Stomach smooth muscle (tissue), 2 donors: ENCODE data around the gene GUCY2C.

ENCODE experiments used
- H3K27ac ChIP-seq: one replicate; pipeline ENCODE4 v1.7.0; 2013; ENCODE audit warnings: mild to moderate bottlenecking, low read length, inconsistent platforms
- H3K27me3 ChIP-seq, 2 donors: one replicate each; pipeline ENCODE4 v1.7.0; 2013; ENCODE audit warnings: low read length in 2 of 2; ENCODE audit not compliant: insufficient read depth in 2 of 2, control insufficient read depth in 1 of 2
- H3K36me3 ChIP-seq, 2 donors: one replicate each; pipeline ENCODE4 v1.7.0; 2013; ENCODE audit warnings: low read length in 2 of 2; ENCODE audit not compliant: control insufficient read depth in 2 of 2, insufficient read depth in 2 of 2
- H3K4me1 ChIP-seq: one replicate; pipeline ENCODE4 v1.7.0; 2013; ENCODE audit warnings: low read length; ENCODE audit not compliant: control insufficient read depth, insufficient read depth
- H3K4me3 ChIP-seq, 2 donors: one replicate each; pipeline ENCODE4 v1.7.0; 2013; ENCODE audit warnings: low read length in 2 of 2
- H3K9ac ChIP-seq, 2 donors: one replicate each; pipeline ENCODE4 v1.7.0; 2013; ENCODE audit warnings: low read length in 2 of 2, mild to moderate bottlenecking in 1 of 2
- H3K9me3 ChIP-seq, 2 donors: one replicate each; pipeline ENCODE4 v1.7.0; 2013; ENCODE audit warnings: low read length in 2 of 2; ENCODE audit not compliant: control insufficient read depth in 2 of 2
- donor health status: healthy.
- donor health status: Pancreatic carcinoma.

GUCY2C gene

GRCh38 chr12:14572401-14572800 is 124.0 kb downstream of the GUCY2C start:
- H3K36me3 ChIP-seq, result no peaks in the 10 kb centered on the region
- no peak overlapping the region for H3K27ac ChIP-seq
- H3K4me3 ChIP-seq, result no peak overlapping the region
- H3K9ac ChIP-seq, result no peak overlapping the region
- H3K27me3 ChIP-seq, result no peaks in the 10 kb centered on the region
- peaks cover 0 to 4% of the 10 kb centered on the region in 2 donors for H3K9me3 ChIP-seq
- H3K4me1 ChIP-seq, result peaks cover 8% of the 10 kb centered on the region

GRCh38 chr12:14571779-14572178 is 124.6 kb downstream of the GUCY2C start:
- Histone ChIP-seq H3K36me3 (no peaks in the 10 kb centered on the region), H3K27me3 (no peaks in the 10 kb centered on the region), H3K9ac (no peak overlapping the region), H3K27ac (no peak overlapping the region), H3K9me3 (peaks cover 0 to 4% of the 10 kb centered on the region in 2 donors), H3K4me3 (no peak overlapping the region), H3K4me1 (peaks cover 8% of the 10 kb centered on the region)

GRCh38 chr12:14570231-14570630 is 126.2 kb downstream of the GUCY2C start:
- Histone ChIP-seq H3K9ac (no peak overlapping the region), H3K4me1 (peaks cover 8% of the 10 kb centered on the region), H3K27me3 (no peaks in the 10 kb centered on the region), H3K27ac (no peak overlapping the region), H3K9me3 (peaks cover 0 to 4% of the 10 kb centered on the region in 2 donors), H3K4me3 (no peak overlapping the region), H3K36me3 (no peaks in the 10 kb centered on the region)

- H3K4me3 ChIP-seq, result peak within 1 kb of the TSS; percentile 63 to 74
- no peaks in the 10 kb centered on the region for H3K36me3 ChIP-seq
- peaks cover 8% of the 10 kb centered on the region for H3K4me1 ChIP-seq
- no peaks in the 10 kb centered on the region for H3K9me3 ChIP-seq
- no peaks in the 10 kb centered on the region for H3K27me3 ChIP-seq
- peak within 1 kb of the TSS; percentile 68 to 69 for H3K9ac ChIP-seq
- no peak within 1 kb of the TSS for H3K27ac ChIP-seq
Observed at GRCh38 chr12:14567351-14568162, 128.8 kb downstream of the GUCY2C start, which contains the start of gene PLBD1. Gene PLBD1, minus strand, starts transcription at chr12:14567883. Its CDS starts 187 bp downstream, at chr12:14567696.

- H3K4me1 ChIP-seq, result peaks cover 8% of the 10 kb centered on the region
- H3K27me3 ChIP-seq, result no peaks in the 10 kb centered on the region
- no peak overlapping the region for H3K27ac ChIP-seq
- no peaks in the 10 kb centered on the region for H3K9me3 ChIP-seq
- H3K9ac ChIP-seq, result no peak overlapping the region
- no peak overlapping the region for H3K4me3 ChIP-seq
- no peaks in the 10 kb centered on the region for H3K36me3 ChIP-seq
Observed at GRCh38 chr12:14564336-14564959, 132.0 kb downstream of the GUCY2C start.

- Histone ChIP-seq H3K4me1 (peaks cover 5% of the 10 kb centered on the region), H3K4me3 (no peak overlapping the region), H3K9ac (no peak overlapping the region), H3K9me3 (no peaks in the 10 kb centered on the region), H3K27me3 (no peaks in the 10 kb centered on the region), H3K27ac (no peak overlapping the region), H3K36me3 (no peaks in the 10 kb centered on the region)
Observed at GRCh38 chr12:14563046-14563445, 133.4 kb downstream of the GUCY2C start.
